Vagina (tissue), 2 donors: ENCODE measurements around the gene MAP1B. TPM values are rescaled to one million over a fixed set of nuclear protein-coding genes. Genes with fewer than 3 reads are reported as not detected.
A peak's percentile ranks its signal among the peaks of the same experiment; 100 is the strongest.

Source experiments
- DNase-seq, 2 donors: peaks; one replicate each; pipeline ENCODE4 v3.0.0-alpha.2; 2017; ENCODE audit errors: extremely low spot score in 2 of 2
- H3K27ac ChIP-seq: fragments of 200-600 bp; sonication (generic); one replicate; pipeline ENCODE4 v1.5.1; 2019
- H3K27me3 ChIP-seq: fragments of 200-600 bp; sonication (generic); one replicate; pipeline ENCODE4 v1.5.1; 2019
- H3K36me3 ChIP-seq, 2 donors: fragments of 200-600 bp; sonication (generic); one replicate each; pipeline ENCODE4 v1.5.1; 2017 to 2019
- H3K4me1 ChIP-seq: fragments of 200-600 bp; sonication (generic); one replicate; pipeline ENCODE4 v1.5.1; 2019
- H3K4me3 ChIP-seq, 2 donors: fragments of 200-600 bp; sonication (generic); 1 replicate in 1 of 2; 2 replicates in 1 of 2; pipeline ENCODE4 v1.5.1; 2016 to 2019
- H3K9me3 ChIP-seq: fragments of 200-600 bp; sonication (generic); one replicate; pipeline ENCODE4 v1.5.1; 2019
- POLR2A ChIP-seq, 2 donors: fragments of 450-650 bp; IDR thresholded peaks; one replicate each; pipeline ENCODE4 v1.6.1; 2017; ENCODE audit warnings: antibody characterized with exemption in 2 of 2, mild to moderate bottlenecking in 2 of 2, moderate library complexity in 2 of 2
- POLR2AphosphoS5 ChIP-seq, 2 donors: sonication (generic); formaldehyde crosslinking; IDR thresholded peaks; one replicate each; pipeline ENCODE4 v1.9.0; 2017; ENCODE audit warnings: antibody characterized with exemption in 2 of 2, mild to moderate bottlenecking in 2 of 2, low read depth in 1 of 2; ENCODE audit not compliant: insufficient read depth in 1 of 2
- intact Hi-C: fragments of 100-400 bp; cut with DNase I; formaldehyde crosslinking; loops from one replicate; pipeline ENCODE4 v1.15.1; 2023
- total RNA-seq: library from RNA; depleted of rRNA; stranded (reverse); fragments of >200 nt; gene quantifications from one replicate; pipeline ENCODE4 v1.2.3, GENCODE V29; 2016
- TF ChIP-seq, protein P1 (sequence below), 3 experiments: fragments of 450-650 bp in 2 of 3; fragments of 200-600 bp in 1 of 3; sonication (generic) in 1 of 3; IDR thresholded peaks; one replicate each; pipeline ENCODE4 v1.5.1; 2017 to 2019; ENCODE audit warnings: antibody characterized with exemption in 3 of 3, mild to moderate bottlenecking in 2 of 3, moderate library complexity in 2 of 3

Gene MAP1B
- total RNA-seq, 1 donor from 2014 or later = 386 TPM

DNA sequence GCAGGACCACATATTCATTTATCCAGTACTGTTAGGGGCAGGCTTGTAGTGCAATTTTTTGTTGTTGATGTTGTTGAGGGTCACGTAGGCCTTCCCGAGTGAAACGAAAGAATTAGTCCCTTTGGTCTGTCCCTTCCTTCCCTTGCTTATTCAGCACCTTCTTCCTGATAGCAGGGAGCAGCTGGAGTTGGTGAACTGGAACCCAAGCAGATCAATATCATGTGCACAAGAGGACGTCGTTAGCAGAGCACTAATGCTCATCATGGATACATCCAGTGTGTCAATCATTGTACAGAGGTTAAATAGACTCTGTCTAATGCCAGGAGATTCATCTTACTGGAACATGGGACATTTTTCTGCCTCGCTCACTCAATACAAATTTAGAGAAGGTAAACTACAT lies 33.0 kb upstream of the MAP1B start:
- Histone ChIP-seq H3K27ac (no peak overlapping the region), H3K9me3 (no peaks in the 10 kb centered on the region), H3K4me3 (no peak overlapping the region), H3K4me1 (no peaks in the 10 kb centered on the region), H3K36me3 (no peaks in the 10 kb centered on the region), H3K27me3 (no peaks in the 10 kb centered on the region)
- no peak for TF ChIP-seq POLR2AphosphoS5 (IDR thresholded peaks at IDR 0.05; ENCODE audit: insufficient read depth in 1 of 2, low read depth in 1 of 2)
- TF ChIP-seq POLR2A (IDR thresholded peaks at IDR 0.05) = no peak
- TF ChIP-seq, protein P1, sequence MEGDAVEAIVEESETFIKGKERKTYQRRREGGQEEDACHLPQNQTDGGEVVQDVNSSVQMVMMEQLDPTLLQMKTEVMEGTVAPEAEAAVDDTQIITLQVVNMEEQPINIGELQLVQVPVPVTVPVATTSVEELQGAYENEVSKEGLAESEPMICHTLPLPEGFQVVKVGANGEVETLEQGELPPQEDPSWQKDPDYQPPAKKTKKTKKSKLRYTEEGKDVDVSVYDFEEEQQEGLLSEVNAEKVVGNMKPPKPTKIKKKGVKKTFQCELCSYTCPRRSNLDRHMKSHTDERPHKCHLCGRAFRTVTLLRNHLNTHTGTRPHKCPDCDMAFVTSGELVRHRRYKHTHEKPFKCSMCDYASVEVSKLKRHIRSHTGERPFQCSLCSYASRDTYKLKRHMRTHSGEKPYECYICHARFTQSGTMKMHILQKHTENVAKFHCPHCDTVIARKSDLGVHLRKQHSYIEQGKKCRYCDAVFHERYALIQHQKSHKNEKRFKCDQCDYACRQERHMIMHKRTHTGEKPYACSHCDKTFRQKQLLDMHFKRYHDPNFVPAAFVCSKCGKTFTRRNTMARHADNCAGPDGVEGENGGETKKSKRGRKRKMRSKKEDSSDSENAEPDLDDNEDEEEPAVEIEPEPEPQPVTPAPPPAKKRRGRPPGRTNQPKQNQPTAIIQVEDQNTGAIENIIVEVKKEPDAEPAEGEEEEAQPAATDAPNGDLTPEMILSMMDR (IDR thresholded peaks at IDR 0.05) = no peak
- intact Hi-C loops = no loop called here
- no peak for DNase-seq

DNA sequence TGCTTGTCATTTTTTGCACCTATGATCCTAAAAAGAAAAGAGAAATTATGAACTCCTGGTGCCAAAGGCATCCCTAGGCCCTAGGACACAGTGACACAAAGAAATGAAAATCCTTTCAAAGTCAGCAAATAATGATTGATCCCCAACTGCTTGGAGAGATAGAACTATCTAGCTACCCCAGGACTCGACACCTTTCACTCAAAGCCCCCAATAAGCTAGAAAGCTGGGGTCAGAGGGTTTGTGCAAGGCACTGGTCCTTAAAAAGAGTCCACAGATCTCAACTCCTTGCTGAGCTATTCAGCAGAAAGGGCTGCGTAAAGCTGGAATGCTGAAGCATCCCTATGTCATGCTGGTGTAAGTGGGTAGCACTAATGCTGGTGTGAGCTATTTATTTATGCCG lies 31.8 kb upstream of the MAP1B start:
- Histone ChIP-seq H3K9me3 (no peaks in the 10 kb centered on the region), H3K4me3 (no peak overlapping the region), H3K36me3 (no peaks in the 10 kb centered on the region), H3K4me1 (no peaks in the 10 kb centered on the region), H3K27ac (no peak overlapping the region), H3K27me3 (no peaks in the 10 kb centered on the region)
- TF ChIP-seq POLR2A (IDR thresholded peaks at IDR 0.05) (no peak), POLR2AphosphoS5 (IDR thresholded peaks at IDR 0.05; ENCODE audit: insufficient read depth in 1 of 2, low read depth in 1 of 2) (no peak)
- TF ChIP-seq, protein P1 (IDR thresholded peaks at IDR 0.05) = no peak
- DNase-seq = no peak
- intact Hi-C loops = no loop called here

DNA sequence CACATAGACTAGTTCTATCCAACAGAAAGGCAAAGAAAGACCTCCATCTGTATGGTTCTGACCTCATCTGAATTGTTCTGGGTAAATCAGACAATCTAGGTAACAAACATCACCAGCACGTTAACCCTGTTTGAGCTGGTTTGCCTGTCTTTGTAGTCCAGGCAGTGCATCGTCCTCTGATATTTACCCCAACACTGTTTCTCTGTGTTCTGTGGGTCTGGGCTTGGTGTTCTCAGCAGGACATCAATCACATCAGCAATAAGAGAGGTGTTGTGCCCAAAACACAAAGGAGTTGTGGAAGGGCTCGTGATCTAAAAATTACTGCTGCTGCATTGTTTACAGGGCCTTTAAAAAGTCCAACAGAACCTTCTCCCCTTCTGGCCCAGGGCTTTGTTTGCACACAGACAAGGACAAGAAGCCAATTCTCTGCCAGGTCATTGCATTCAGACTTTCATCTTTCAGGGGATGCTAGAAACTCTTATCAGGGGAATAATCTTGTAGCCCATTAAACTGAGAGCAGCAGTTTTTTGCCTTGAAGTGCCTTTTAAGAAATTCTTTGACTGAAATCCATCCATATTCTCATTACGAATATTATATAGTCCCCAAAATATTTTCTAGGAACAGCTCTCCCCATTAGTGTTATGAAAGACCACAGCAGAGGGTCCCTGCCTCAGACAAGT lies 30.5 kb upstream of the MAP1B start:
- DNase-seq = no peak
- Histone ChIP-seq H3K4me3 (no peak overlapping the region), H3K9me3 (no peaks in the 10 kb centered on the region), H3K27me3 (no peaks in the 10 kb centered on the region), H3K27ac (no peak overlapping the region), H3K4me1 (no peaks in the 10 kb centered on the region), H3K36me3 (no peaks in the 10 kb centered on the region)
- intact Hi-C loops = no loop called here
- no peak for TF ChIP-seq POLR2AphosphoS5 (IDR thresholded peaks at IDR 0.05; ENCODE audit: insufficient read depth in 1 of 2, low read depth in 1 of 2)
- TF ChIP-seq POLR2A (IDR thresholded peaks at IDR 0.05) = no peak
- TF ChIP-seq, protein P1 (IDR thresholded peaks at IDR 0.05) = no peak

DNA sequence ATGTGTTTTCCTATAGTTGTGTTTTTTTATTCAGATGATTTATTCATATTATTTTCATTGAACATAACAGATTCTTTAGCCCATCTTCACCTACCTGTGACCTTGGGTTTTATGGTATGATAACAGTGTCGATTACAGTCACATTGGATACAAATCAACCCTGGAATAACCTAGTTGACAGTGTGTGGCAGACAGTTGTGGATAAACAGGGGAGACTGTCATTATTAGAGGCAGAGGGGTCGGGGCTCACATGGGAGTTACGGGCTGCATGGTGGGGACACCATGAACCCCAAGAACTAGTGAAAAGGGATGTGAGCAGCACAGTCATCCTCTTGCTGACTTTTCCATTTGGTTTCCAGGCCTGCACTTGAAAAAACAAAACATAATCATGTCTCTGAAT lies 29.9 kb upstream of the MAP1B start:
- Histone ChIP-seq H3K36me3 (no peaks in the 10 kb centered on the region), H3K4me3 (no peak overlapping the region), H3K27ac (no peak overlapping the region), H3K27me3 (no peaks in the 10 kb centered on the region), H3K4me1 (no peaks in the 10 kb centered on the region), H3K9me3 (no peaks in the 10 kb centered on the region)
- intact Hi-C loops = no loop called here
- TF ChIP-seq, protein P1 (IDR thresholded peaks at IDR 0.05) = no peak
- TF ChIP-seq POLR2A (IDR thresholded peaks at IDR 0.05) = no peak
- TF ChIP-seq POLR2AphosphoS5 (IDR thresholded peaks at IDR 0.05; ENCODE audit: insufficient read depth in 1 of 2, low read depth in 1 of 2) = no peak
- no peak for DNase-seq

DNA sequence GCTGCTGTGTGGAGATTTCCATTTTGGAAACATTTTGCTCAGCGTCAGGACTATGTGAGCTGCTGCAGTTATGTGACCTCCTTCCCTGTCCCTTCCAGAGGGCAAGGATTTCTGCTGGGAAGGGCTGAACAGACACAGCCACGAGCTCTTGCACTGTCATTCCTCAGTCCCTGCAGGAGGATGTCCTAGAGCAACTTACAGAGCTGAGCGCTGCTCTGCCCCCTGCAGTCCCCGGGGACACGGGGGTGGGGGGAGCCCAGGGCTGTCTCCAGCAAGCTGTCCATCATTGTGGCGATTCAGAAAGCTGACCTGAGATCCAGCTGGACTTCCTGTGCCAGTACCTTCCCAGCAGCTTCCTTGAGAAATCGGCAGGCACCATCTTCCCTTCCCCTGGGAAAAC lies 28.0 kb upstream of the MAP1B start:
- Histone ChIP-seq H3K9me3 (no peaks in the 10 kb centered on the region), H3K36me3 (no peaks in the 10 kb centered on the region), H3K27me3 (no peaks in the 10 kb centered on the region), H3K4me1 (no peaks in the 10 kb centered on the region), H3K27ac (no peak overlapping the region), H3K4me3 (no peak overlapping the region)
- TF ChIP-seq POLR2AphosphoS5 (IDR thresholded peaks at IDR 0.05; ENCODE audit: insufficient read depth in 1 of 2, low read depth in 1 of 2) = peak in 1 of 2 donors; percentile 27
- no peak for TF ChIP-seq POLR2A (IDR thresholded peaks at IDR 0.05)
- no peak for DNase-seq
- intact Hi-C loops = no loop called here
